ENCODE data around the gene C16orf54.

GRCh38 chr16:29698042-29698441 lies 47.7 kb downstream of the C16orf54 start:
- no peak for TF ChIP-seq POLR2AphosphoS5 (IDR thresholded peaks at IDR 0.05; ENCODE audit: low read depth, low read length)
- TF ChIP-seq CTCF (IDR thresholded peaks at IDR 0.05), result no peak
- TF ChIP-seq SIN3A (IDR thresholded peaks at IDR 0.05; ENCODE audit: borderline replicate concordance, insufficient read depth, low read depth, low read length), result no peak
- TF ChIP-seq REST (IDR thresholded peaks at IDR 0.05; ENCODE audit: insufficient read depth in 1 of 2, low read depth in 2 of 2, low read length in 1 of 2), result no peak

Measured in Panc1 (cell line).